Astrocyte of the cerebellum (primary cell): Measurements from ENCODE around the gene CWC25.

ENCODE experiments used
- DNase-seq: peaks from one replicate; pipeline ENCODE4 v3.0.0-alpha.2; 2011; ENCODE audit warnings: low read depth
- H3K4me3 ChIP-seq: 2 replicates; pipeline ENCODE4 v1.5.1; 2011; ENCODE audit warnings: mild to moderate bottlenecking, low read depth, low read length, moderate library complexity
- CTCF ChIP-seq: IDR thresholded peaks from 2 replicates; pipeline ENCODE4 v1.5.1; 2012; ENCODE audit warnings: low read length, low read depth, moderate library complexity, mild to moderate bottlenecking; ENCODE audit errors: missing control alignments
- in situ Hi-C: cut with HindIII; loops from 2 replicates; pipeline ENCODE4 v1.10.0; 2017; ENCODE audit warnings: low sequenced_read_pairs

Gene CWC25

GRCh38 chr17:38824899-38825761, at the start of gene CWC25:
Gene CWC25, minus strand, starts transcription at chr17:38825321. Its CDS starts 138 bp downstream, at chr17:38825183.
- peak within 1 kb of the TSS; percentile 97 for H3K4me3 ChIP-seq
- in situ Hi-C loops, result no loop called here
- peak; percentile 90 for DNase-seq
- no peak for TF ChIP-seq CTCF

GRCh38 chr17:38873640-38874380, 48.7 kb upstream of the CWC25 start:
- DNase-seq, result no peak
- no peak overlapping the region for H3K4me3 ChIP-seq
- no peak for TF ChIP-seq CTCF
- in situ Hi-C loops, result no loop called here

GRCh38 chr17:38872671-38873385, 47.7 kb upstream of the CWC25 start:
- H3K4me3 ChIP-seq, result no peak overlapping the region
- no peak for TF ChIP-seq CTCF
- in situ Hi-C loops, result no loop called here
- DNase-seq, result no peak

- in situ Hi-C loops, result no loop called here
- peak overlapping the region; percentile 97 for H3K4me3 ChIP-seq
- TF ChIP-seq CTCF, result no peak
- no peak for DNase-seq
Observed at GRCh38 chr17:38872027-38872511, 46.9 kb upstream of the CWC25 start.

GRCh38 chr17:38871247-38872015, 46.3 kb upstream of the CWC25 start:
- no peak for DNase-seq
- in situ Hi-C loops, result no loop called here
- peak overlapping the region; percentile 97 for H3K4me3 ChIP-seq
- no peak for TF ChIP-seq CTCF
